MM.1S (cell line): ENCODE results near the gene GCFC2.

ENCODE experiments used
- EZH2 ChIP-seq: fragments of 300-600 bp; sonication (generic); optimal IDR thresholded peaks from 2 replicates; pipeline ENCODE3; 2017; ENCODE audit warnings: low read depth, mild to moderate bottlenecking, antibody characterized with exemption, low read length, mixed read lengths
- EZH2phosphoT487 ChIP-seq: fragments of 300-600 bp; sonication (generic); IDR thresholded peaks from 2 replicates; pipeline ENCODE4 v1.6.1; 2018; ENCODE audit warnings: antibody characterized with exemption, low read length
- TF ChIP-seq, protein P1 (sequence below): fragments of 300-600 bp; sonication (generic); IDR thresholded peaks from 2 replicates; pipeline ENCODE4 v1.5.1; 2016; ENCODE audit warnings: antibody characterized with exemption, low read length, mixed read lengths

GRCh38 chr2:75736276-75736675 is 25.6 kb upstream of the GCFC2 start:
- TF ChIP-seq, protein P1, sequence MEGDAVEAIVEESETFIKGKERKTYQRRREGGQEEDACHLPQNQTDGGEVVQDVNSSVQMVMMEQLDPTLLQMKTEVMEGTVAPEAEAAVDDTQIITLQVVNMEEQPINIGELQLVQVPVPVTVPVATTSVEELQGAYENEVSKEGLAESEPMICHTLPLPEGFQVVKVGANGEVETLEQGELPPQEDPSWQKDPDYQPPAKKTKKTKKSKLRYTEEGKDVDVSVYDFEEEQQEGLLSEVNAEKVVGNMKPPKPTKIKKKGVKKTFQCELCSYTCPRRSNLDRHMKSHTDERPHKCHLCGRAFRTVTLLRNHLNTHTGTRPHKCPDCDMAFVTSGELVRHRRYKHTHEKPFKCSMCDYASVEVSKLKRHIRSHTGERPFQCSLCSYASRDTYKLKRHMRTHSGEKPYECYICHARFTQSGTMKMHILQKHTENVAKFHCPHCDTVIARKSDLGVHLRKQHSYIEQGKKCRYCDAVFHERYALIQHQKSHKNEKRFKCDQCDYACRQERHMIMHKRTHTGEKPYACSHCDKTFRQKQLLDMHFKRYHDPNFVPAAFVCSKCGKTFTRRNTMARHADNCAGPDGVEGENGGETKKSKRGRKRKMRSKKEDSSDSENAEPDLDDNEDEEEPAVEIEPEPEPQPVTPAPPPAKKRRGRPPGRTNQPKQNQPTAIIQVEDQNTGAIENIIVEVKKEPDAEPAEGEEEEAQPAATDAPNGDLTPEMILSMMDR: no peak
- no peak for TF ChIP-seq EZH2phosphoT487
- TF ChIP-seq EZH2: no peak
